Measurements from ENCODE around the gene COL20A1.
"Not testable (repeated sequence)": the region's sequence is repeated elsewhere in the genome, so short reads cannot be mapped to it uniquely, and the experiment has no call there.

COL20A1 gene

GRCh38 chr20:63333241-63333836 lies 40.4 kb downstream of the COL20A1 start:
- Histone ChIP-seq H3K4me1 (ENCODE audit: control insufficient read depth in 1 of 2, insufficient read depth in 2 of 2, low read length in 2 of 2) (no peaks in the 10 kb centered on the region), H3K27me3 (ENCODE audit: low read depth, low read length) (no peaks in the 10 kb centered on the region), H3K36me3 (ENCODE audit: control insufficient read depth in 1 of 2, insufficient read depth in 2 of 2, low read length in 2 of 2) (no peaks in the 10 kb centered on the region), H3K4me3 (ENCODE audit: low read depth in 1 of 2, low read length in 2 of 2) (no peak overlapping the region), H3K27ac (ENCODE audit: low read length) (no peak overlapping the region), H3K9me3 (ENCODE audit: control insufficient read depth in 1 of 2, low read length in 2 of 2) (peaks cover 0 to 7% of the 10 kb centered on the region in 2 donors)

DNA sequence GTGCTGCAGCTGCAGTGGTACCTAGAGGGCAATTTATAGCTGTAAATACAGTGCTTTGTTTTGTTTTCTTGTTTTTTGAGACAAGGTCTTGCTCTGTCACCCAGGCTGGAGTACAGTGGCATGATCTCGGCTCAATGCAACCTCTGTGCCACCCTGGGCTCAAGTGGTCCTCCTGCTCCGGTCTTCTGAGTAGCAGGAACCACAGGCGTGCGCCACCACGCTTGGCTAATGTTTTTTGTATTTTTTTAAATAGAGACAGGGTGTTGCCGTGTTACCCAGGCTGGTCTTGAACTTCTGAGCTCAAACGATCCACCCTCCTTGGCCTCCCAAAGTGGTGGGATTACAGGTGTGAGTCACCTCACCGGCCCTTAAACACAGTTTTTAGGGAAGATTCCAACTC lies 41.4 kb downstream of the COL20A1 start:
- H3K36me3 ChIP-seq (ENCODE audit: control insufficient read depth in 1 of 2, insufficient read depth in 2 of 2, low read length in 2 of 2): no peaks in the 10 kb centered on the region
- peaks cover 0 to 7% of the 10 kb centered on the region in 2 donors for H3K9me3 ChIP-seq (ENCODE audit: control insufficient read depth in 1 of 2, low read length in 2 of 2)
- no peak overlapping the region for H3K4me3 ChIP-seq (ENCODE audit: low read depth in 1 of 2, low read length in 2 of 2)
- H3K27ac ChIP-seq (ENCODE audit: low read length): no peak overlapping the region
- H3K4me1 ChIP-seq (ENCODE audit: control insufficient read depth in 1 of 2, insufficient read depth in 2 of 2, low read length in 2 of 2): no peaks in the 10 kb centered on the region
- no peaks in the 10 kb centered on the region for H3K27me3 ChIP-seq (ENCODE audit: low read depth, low read length)

GRCh38 chr20:63335060-63335459 lies 42.1 kb downstream of the COL20A1 start:
- H3K27me3 ChIP-seq (ENCODE audit: low read depth, low read length): not testable (repeated sequence)

GRCh38 chr20:63335711-63336110 lies 42.7 kb downstream of the COL20A1 start:
- H3K4me1 ChIP-seq (ENCODE audit: control insufficient read depth in 1 of 2, insufficient read depth in 2 of 2, low read length in 2 of 2): no peaks in the 10 kb centered on the region
- H3K9me3 ChIP-seq (ENCODE audit: control insufficient read depth in 1 of 2, low read length in 2 of 2): peaks cover 0 to 7% of the 10 kb centered on the region in 2 donors
- no peak overlapping the region for H3K27ac ChIP-seq (ENCODE audit: low read length)
- no peaks in the 10 kb centered on the region for H3K36me3 ChIP-seq (ENCODE audit: control insufficient read depth in 1 of 2, insufficient read depth in 2 of 2, low read length in 2 of 2)
- no peak overlapping the region for H3K4me3 ChIP-seq (ENCODE audit: low read depth in 1 of 2, low read length in 2 of 2)
- no peaks in the 10 kb centered on the region for H3K27me3 ChIP-seq (ENCODE audit: low read depth, low read length)

More at GRCh38 chr20:63335060-63335459, 42.1 kb downstream of the COL20A1 start:
- H3K27ac ChIP-seq (ENCODE audit: low read length); H3K36me3 ChIP-seq (ENCODE audit: control insufficient read depth in 1 of 2, insufficient read depth in 2 of 2, low read length in 2 of 2); H3K9me3 ChIP-seq (ENCODE audit: control insufficient read depth in 1 of 2, low read length in 2 of 2); H3K4me1 ChIP-seq (ENCODE audit: control insufficient read depth in 1 of 2, insufficient read depth in 2 of 2, low read length in 2 of 2); H3K4me3 ChIP-seq (ENCODE audit: low read depth in 1 of 2, low read length in 2 of 2): not testable (repeated sequence)

DNA sequence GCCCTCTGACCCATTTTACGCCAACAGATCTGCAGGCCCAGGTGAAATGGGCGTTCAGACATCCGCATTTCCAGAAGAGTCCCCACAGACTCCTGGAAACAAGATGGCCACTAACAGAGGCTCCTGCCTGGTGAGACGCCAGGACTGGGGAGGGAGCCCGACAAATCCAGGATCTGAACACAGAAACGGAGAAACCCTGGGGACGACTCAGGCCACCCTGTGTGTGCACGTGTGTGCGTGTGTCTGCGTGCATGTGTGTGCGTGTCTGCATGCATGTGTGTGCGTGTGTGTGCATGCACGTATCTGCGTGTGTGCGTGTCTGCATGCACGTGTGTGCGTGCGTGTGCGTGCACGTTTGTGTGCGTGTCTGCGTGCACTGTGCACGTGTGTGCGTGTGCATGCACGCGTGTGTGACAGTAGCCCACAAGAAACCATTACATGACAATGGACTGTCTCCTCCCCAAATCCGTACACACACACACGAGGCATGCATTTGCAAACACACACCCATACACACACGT lies 43.3 kb downstream of the COL20A1 start:
- Histone ChIP-seq H3K36me3 (ENCODE audit: control insufficient read depth in 1 of 2, insufficient read depth in 2 of 2, low read length in 2 of 2) (no peaks in the 10 kb centered on the region), H3K4me3 (ENCODE audit: low read depth in 1 of 2, low read length in 2 of 2) (no peak overlapping the region), H3K27me3 (ENCODE audit: low read depth, low read length) (no peaks in the 10 kb centered on the region), H3K27ac (ENCODE audit: low read length) (no peak overlapping the region), H3K4me1 (ENCODE audit: control insufficient read depth in 1 of 2, insufficient read depth in 2 of 2, low read length in 2 of 2) (no peaks in the 10 kb centered on the region), H3K9me3 (ENCODE audit: control insufficient read depth in 1 of 2, low read length in 2 of 2) (peaks cover 0 to 7% of the 10 kb centered on the region in 2 donors)

DNA sequence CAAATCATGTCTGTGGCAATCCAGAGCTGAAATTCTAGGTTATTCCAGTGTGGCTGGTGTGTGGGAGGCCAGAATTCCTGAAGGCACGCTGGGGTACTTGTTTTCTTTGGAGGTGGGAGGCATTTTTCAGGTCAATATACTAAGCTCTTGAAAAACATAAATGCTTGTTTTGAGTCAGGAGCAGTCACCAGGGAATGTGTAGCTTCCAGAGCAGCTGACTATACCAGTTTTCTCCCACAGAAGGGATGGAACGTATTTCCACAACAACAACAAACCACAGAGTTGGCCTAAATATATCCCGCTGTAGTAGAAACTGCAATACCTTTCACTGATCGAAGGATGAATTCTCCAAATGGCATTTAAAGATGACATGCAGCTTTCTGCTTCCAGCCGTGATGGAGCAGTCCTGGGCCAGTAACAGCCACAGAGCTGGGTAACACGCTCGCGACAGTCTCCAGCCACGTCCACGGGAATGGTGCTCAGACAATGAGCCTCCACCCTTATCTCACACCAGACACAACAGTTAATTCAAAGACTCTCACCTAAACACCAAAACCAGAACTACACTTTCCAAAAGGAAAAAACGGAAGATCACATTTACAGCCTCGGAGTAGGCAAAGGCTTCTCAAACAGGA lies 44.9 kb downstream of the COL20A1 start:
- no peaks in the 10 kb centered on the region for H3K9me3 ChIP-seq (ENCODE audit: control insufficient read depth in 1 of 2, low read length in 2 of 2)
- no peaks in the 10 kb centered on the region for H3K36me3 ChIP-seq (ENCODE audit: control insufficient read depth in 1 of 2, insufficient read depth in 2 of 2, low read length in 2 of 2)
- H3K4me1 ChIP-seq (ENCODE audit: control insufficient read depth in 1 of 2, insufficient read depth in 2 of 2, low read length in 2 of 2): no peaks in the 10 kb centered on the region
- H3K27ac ChIP-seq (ENCODE audit: low read length): no peak overlapping the region
- no peak overlapping the region for H3K4me3 ChIP-seq (ENCODE audit: low read depth in 1 of 2, low read length in 2 of 2)
- no peaks in the 10 kb centered on the region for H3K27me3 ChIP-seq (ENCODE audit: low read depth, low read length)

DNA sequence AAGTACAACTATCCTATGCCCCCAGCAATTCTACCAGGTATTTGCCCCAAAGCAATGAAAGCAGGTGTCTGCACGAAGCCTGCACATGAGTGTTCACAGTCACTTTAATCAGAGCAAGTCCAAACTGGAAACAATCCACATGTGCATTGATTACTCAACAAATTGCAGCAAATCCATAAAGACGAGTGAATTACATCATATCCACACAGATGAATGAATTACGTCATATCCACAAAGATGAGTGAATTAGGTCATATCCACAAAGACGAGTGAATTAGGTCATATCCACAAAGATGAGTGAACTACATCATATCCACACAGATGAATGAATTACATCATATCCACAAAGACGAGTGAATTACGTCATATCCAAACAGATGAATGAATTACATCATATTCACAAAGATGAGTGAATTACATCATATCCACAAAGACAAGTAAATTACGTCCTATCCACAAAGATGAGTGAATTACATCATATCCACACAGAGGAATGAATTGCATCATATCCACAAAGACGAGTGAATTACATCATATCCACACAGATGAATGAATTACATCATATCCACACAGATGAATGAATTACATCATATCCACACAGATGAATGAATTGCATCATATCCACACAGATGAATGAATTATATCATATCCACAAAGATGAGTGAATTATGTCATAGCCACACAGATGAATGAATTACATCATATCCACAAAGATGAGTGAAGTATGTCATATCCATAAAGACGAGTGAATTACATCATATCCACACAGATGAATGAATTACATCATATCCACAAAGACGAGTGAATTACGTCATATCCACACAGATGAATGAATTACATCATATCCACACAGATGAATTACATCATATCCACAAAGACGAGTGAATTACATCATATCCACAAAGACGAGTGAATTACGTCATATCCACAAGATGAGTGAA lies 46.4 kb downstream of the COL20A1 start:
- H3K27ac ChIP-seq (ENCODE audit: low read length); H3K36me3 ChIP-seq (ENCODE audit: control insufficient read depth in 1 of 2, insufficient read depth in 2 of 2, low read length in 2 of 2); H3K9me3 ChIP-seq (ENCODE audit: control insufficient read depth in 1 of 2, low read length in 2 of 2); H3K4me3 ChIP-seq (ENCODE audit: low read depth in 1 of 2, low read length in 2 of 2); H3K4me1 ChIP-seq (ENCODE audit: control insufficient read depth in 1 of 2, insufficient read depth in 2 of 2, low read length in 2 of 2); H3K27me3 ChIP-seq (ENCODE audit: low read depth, low read length): not testable (repeated sequence)

DNA sequence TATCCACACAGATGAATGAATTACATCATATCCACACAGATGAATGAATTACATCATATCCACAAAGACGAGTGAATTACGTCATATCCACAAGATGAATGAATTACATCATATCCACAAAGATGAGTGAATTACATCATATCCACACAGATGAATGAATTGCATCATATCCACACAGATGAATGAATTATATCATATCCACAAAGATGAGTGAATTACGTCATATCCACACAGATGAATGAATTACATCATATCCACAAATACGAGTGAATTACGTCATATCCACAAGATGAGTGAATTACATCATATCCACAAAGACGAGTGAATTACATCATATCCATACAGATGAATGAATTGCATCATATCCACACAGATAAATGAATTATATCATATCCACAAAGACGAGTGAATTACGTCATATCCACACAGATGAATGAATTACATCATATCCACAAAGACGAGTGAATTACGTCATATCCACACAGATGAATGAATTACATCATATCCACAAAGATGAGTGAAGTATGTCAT lies 47.2 kb downstream of the COL20A1 start:
- not testable (repeated sequence) for H3K4me1 ChIP-seq (ENCODE audit: control insufficient read depth in 1 of 2, insufficient read depth in 2 of 2, low read length in 2 of 2); H3K36me3 ChIP-seq (ENCODE audit: control insufficient read depth in 1 of 2, insufficient read depth in 2 of 2, low read length in 2 of 2); H3K4me3 ChIP-seq (ENCODE audit: low read depth in 1 of 2, low read length in 2 of 2); H3K27ac ChIP-seq (ENCODE audit: low read length); H3K9me3 ChIP-seq (ENCODE audit: control insufficient read depth in 1 of 2, low read length in 2 of 2); H3K27me3 ChIP-seq (ENCODE audit: low read depth, low read length)

DNA sequence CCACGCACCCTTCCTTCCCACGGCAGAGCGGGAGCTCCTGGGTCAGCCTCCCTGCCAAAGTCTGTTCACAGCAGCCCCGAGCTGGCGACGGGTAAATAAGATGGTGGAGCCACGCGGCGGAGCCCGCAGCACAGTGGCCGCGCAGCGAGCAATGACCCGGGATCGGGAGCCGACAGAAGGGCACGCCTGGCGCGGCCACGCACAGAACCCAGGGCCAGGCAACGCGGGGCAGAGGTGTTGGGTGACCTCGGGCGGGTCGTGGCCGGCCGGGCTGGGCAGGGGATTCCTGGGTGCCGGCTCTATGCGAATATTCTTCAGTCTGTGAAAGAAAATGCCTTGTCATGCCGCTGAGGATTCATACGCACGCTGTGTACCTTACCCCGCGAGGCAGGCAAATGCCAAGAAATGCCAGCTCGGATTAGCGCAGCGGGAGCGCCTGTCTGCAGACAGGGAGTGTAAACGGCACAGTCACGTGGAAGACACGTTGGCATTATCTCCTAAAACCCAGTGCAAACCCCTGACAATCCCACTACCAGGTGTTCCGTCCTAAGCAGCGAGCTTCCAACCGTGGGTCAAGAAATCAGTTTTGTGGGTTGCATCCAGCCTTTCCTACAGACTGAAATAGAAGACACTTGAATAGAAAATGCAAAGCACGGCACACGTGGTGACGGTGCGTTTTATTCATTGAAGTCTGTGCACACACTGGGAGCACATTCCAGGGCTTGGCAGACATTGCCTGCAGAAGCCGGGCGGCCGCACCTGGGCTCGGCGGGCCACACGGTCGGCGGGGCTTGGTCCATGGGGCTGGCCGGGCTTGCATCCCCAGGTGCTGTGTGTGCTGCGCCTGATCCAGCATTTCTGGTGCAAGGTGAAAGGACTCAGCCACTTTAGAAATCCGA lies 49.8 kb downstream of the COL20A1 start:
- Histone ChIP-seq H3K27me3 (ENCODE audit: low read depth, low read length) (no peaks in the 10 kb centered on the region), H3K27ac (ENCODE audit: low read length) (no peak overlapping the region), H3K4me1 (ENCODE audit: control insufficient read depth in 1 of 2, insufficient read depth in 2 of 2, low read length in 2 of 2) (peaks cover 0 to 7% of the 10 kb centered on the region in 2 donors), H3K9me3 (ENCODE audit: control insufficient read depth in 1 of 2, low read length in 2 of 2) (no peaks in the 10 kb centered on the region), H3K4me3 (ENCODE audit: low read depth in 1 of 2, low read length in 2 of 2) (no peak overlapping the region), H3K36me3 (ENCODE audit: control insufficient read depth in 1 of 2, insufficient read depth in 2 of 2, low read length in 2 of 2) (no peaks in the 10 kb centered on the region)

GRCh38 chr20:63343460-63344445 lies 50.8 kb downstream of the COL20A1 start:
- Histone ChIP-seq H3K9me3 (ENCODE audit: control insufficient read depth in 1 of 2, low read length in 2 of 2) (no peaks in the 10 kb centered on the region), H3K27ac (ENCODE audit: low read length) (no peak overlapping the region), H3K27me3 (ENCODE audit: low read depth, low read length) (no peaks in the 10 kb centered on the region), H3K4me1 (ENCODE audit: control insufficient read depth in 1 of 2, insufficient read depth in 2 of 2, low read length in 2 of 2) (peaks cover 0 to 7% of the 10 kb centered on the region in 2 donors), H3K36me3 (ENCODE audit: control insufficient read depth in 1 of 2, insufficient read depth in 2 of 2, low read length in 2 of 2) (no peaks in the 10 kb centered on the region), H3K4me3 (ENCODE audit: low read depth in 1 of 2, low read length in 2 of 2) (no peak overlapping the region)

All from muscle layer of duodenum (tissue), 2 donors.